Measurements from ENCODE around the gene ABCA8.
"Not testable (repeated sequence)": the region's sequence is repeated elsewhere in the genome, so short reads cannot be mapped to it uniquely, and the experiment has no call there.

DNA sequence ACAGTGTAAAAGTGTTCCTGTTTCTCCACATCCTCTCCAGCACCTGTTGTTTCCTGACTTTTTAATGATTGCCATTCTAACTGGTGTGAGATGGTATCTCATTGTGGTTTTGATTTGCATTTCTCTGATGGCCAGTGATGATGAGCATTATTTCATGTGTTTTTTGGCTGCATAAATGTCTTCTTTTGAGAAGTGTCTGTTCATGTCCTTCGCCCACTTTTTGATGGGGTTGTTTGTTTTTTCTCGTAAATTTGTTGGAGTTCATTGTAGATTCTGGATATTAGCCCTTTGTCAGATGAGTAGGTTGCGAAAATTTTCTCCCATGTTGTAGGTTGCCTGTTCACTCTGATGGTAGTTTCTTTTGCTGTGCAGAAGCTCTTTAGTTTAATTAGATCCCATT, 44.6 kb upstream of the ABCA8 start:
- TF ChIP-seq, protein P1, sequence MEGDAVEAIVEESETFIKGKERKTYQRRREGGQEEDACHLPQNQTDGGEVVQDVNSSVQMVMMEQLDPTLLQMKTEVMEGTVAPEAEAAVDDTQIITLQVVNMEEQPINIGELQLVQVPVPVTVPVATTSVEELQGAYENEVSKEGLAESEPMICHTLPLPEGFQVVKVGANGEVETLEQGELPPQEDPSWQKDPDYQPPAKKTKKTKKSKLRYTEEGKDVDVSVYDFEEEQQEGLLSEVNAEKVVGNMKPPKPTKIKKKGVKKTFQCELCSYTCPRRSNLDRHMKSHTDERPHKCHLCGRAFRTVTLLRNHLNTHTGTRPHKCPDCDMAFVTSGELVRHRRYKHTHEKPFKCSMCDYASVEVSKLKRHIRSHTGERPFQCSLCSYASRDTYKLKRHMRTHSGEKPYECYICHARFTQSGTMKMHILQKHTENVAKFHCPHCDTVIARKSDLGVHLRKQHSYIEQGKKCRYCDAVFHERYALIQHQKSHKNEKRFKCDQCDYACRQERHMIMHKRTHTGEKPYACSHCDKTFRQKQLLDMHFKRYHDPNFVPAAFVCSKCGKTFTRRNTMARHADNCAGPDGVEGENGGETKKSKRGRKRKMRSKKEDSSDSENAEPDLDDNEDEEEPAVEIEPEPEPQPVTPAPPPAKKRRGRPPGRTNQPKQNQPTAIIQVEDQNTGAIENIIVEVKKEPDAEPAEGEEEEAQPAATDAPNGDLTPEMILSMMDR (IDR thresholded peaks at IDR 0.05; ENCODE audit: low read length), result not testable (repeated sequence)
- not testable (repeated sequence) for TF ChIP-seq EZH2 (optimal IDR thresholded peaks at IDR 0.05; ENCODE audit: low read depth, low read length); EZH2phosphoT487 (IDR thresholded peaks at IDR 0.05; ENCODE audit: low read length)
